Natural killer cell (primary cell): ENCODE results near the gene MEIOSIN. TPM values are rescaled to one million over a fixed set of nuclear protein-coding genes. Genes with fewer than 3 reads are reported as not detected.

Source experiments
- ATAC-seq, 3 donors: fragments of 150-1000 bp in 2 of 3; fragments of 200-7000 bp in 1 of 3; cut with Tn5 transposase; 1 replicate in 1 of 3; 2 replicates in 2 of 3; pipeline ENCODE4 v1.10.0; 2021; ENCODE audit warnings: mild to moderate bottlenecking in 2 of 3, moderate library complexity in 2 of 3
- DNase-seq, 2 donors: peaks; one replicate each; pipeline versions ENCODE4 v3.0.0 to v3.0.0-alpha.2; 2013 to 2021; ENCODE audit warnings: mixed read lengths in 1 of 2
- H3K27ac ChIP-seq: one replicate; pipeline ENCODE4 v1.5.1; 2013; ENCODE audit warnings: mild to moderate bottlenecking, low read length
- H3K27me3 ChIP-seq: one replicate; pipeline ENCODE4 v1.6.1; 2013; ENCODE audit warnings: low read length; ENCODE audit not compliant: control insufficient read depth, insufficient read depth
- H3K36me3 ChIP-seq: one replicate; pipeline ENCODE4 v1.6.1; 2013; ENCODE audit warnings: low read length; ENCODE audit not compliant: control insufficient read depth, insufficient read depth
- H3K4me1 ChIP-seq: one replicate; pipeline ENCODE4 v1.6.1; 2013; ENCODE audit warnings: low read length; ENCODE audit not compliant: control insufficient read depth, insufficient read depth
- H3K4me3 ChIP-seq: one replicate; pipeline ENCODE4 v1.5.1; 2013; ENCODE audit warnings: low read length
- H3K9me3 ChIP-seq: one replicate; pipeline ENCODE4 v1.6.1; 2013; ENCODE audit warnings: low read length; ENCODE audit not compliant: control insufficient read depth, insufficient read depth
- H3K27ac Mint-ChIP-seq, 2 donors: one replicate each; pipeline ENCODE4 v1.8.0; 2022; ENCODE audit warnings: mild to moderate bottlenecking in 2 of 2, mixed read lengths in 2 of 2, moderate library complexity in 1 of 2
- H3K27me3 Mint-ChIP-seq, 2 donors: one replicate each; pipeline ENCODE4 v1.8.0; 2022; ENCODE audit warnings: low read depth in 2 of 2, mixed read lengths in 2 of 2
- H3K36me3 Mint-ChIP-seq: one replicate; pipeline ENCODE4 v1.8.0; 2022; ENCODE audit warnings: mixed read lengths
- H3K4me1 Mint-ChIP-seq, 2 donors: one replicate each; pipeline ENCODE4 v1.8.0; 2022; ENCODE audit warnings: mixed read lengths in 2 of 2
- H3K4me3 Mint-ChIP-seq: one replicate; pipeline ENCODE4 v1.8.0; 2022; ENCODE audit warnings: mild to moderate bottlenecking, moderate library complexity, mixed read lengths
- H3K9me3 Mint-ChIP-seq, 2 donors: one replicate each; pipeline ENCODE4 v1.8.0; 2022; ENCODE audit warnings: mixed read lengths in 2 of 2
- WGBS: methylation state at CpG from one replicate; pipeline ENCODE4 v1.1.7; 2013; ENCODE audit warnings: missing lambda C conversion rate; ENCODE audit not compliant: insufficient coverage; 5-methylcytosine and 5-hydroxymethylcytosine counted together
- intact Hi-C: fragments of 100-400 bp; cut with micrococcal nuclease; formaldehyde crosslinking; loops from one replicate; pipeline ENCODE4 v1.14.2; 2022
- total RNA-seq, 4 donors: library from RNA; stranded (reverse); fragments of 120-200 nt in 1 of 4; gene quantifications; one replicate each; pipeline versions ENCODE4 v1.2.3 to v1.2.4, GENCODE V29; 2013 to 2022
- TF ChIP-seq, protein P1 (sequence below): fragments of 200-600 bp; IDR thresholded peaks from one replicate; pipeline ENCODE4 v1.8.0; 2022; ENCODE audit warnings: antibody characterized with exemption

Gene MEIOSIN
- total RNA-seq, 3 donors from 2014 or later (not counting 1 experiment from before 2014, with no cell fraction given), result not detected

- peaks cover 34 to 50% of the 10 kb centered on the region in 2 donors for H3K4me1 Mint-ChIP-seq
- Histone ChIP-seq H3K27ac (no peak overlapping the region), H3K27me3 (peaks cover 5% of the 10 kb centered on the region), H3K9me3 (no peaks in the 10 kb centered on the region), H3K4me1 (peaks cover 32% of the 10 kb centered on the region), H3K36me3 (peaks cover 26% of the 10 kb centered on the region), H3K4me3 (no peak overlapping the region)
- peak overlapping the region in 1 of 2 donors; percentile 98 for H3K27ac Mint-ChIP-seq
- ATAC-seq, result peak in 1 of 3 donors; percentile 40
- no peaks in the 10 kb centered on the region for H3K9me3 Mint-ChIP-seq
- WGBS, result 22% methylated on average over 8 of the region's 8 CpGs
- TF ChIP-seq, protein P1, sequence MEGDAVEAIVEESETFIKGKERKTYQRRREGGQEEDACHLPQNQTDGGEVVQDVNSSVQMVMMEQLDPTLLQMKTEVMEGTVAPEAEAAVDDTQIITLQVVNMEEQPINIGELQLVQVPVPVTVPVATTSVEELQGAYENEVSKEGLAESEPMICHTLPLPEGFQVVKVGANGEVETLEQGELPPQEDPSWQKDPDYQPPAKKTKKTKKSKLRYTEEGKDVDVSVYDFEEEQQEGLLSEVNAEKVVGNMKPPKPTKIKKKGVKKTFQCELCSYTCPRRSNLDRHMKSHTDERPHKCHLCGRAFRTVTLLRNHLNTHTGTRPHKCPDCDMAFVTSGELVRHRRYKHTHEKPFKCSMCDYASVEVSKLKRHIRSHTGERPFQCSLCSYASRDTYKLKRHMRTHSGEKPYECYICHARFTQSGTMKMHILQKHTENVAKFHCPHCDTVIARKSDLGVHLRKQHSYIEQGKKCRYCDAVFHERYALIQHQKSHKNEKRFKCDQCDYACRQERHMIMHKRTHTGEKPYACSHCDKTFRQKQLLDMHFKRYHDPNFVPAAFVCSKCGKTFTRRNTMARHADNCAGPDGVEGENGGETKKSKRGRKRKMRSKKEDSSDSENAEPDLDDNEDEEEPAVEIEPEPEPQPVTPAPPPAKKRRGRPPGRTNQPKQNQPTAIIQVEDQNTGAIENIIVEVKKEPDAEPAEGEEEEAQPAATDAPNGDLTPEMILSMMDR, result no peak
- H3K27me3 Mint-ChIP-seq, result peaks cover 0 to 4% of the 10 kb centered on the region in 2 donors
- intact Hi-C loops, result no loop called here
- peak in 1 of 2 donors; percentile 64 for DNase-seq
- H3K4me3 Mint-ChIP-seq, result peak overlapping the region; percentile 91
- H3K36me3 Mint-ChIP-seq, result peaks cover 14% of the 10 kb centered on the region
Measured at GRCh38 chr19:45790942-45791341, 57.7 kb downstream of the MEIOSIN start.

DNA sequence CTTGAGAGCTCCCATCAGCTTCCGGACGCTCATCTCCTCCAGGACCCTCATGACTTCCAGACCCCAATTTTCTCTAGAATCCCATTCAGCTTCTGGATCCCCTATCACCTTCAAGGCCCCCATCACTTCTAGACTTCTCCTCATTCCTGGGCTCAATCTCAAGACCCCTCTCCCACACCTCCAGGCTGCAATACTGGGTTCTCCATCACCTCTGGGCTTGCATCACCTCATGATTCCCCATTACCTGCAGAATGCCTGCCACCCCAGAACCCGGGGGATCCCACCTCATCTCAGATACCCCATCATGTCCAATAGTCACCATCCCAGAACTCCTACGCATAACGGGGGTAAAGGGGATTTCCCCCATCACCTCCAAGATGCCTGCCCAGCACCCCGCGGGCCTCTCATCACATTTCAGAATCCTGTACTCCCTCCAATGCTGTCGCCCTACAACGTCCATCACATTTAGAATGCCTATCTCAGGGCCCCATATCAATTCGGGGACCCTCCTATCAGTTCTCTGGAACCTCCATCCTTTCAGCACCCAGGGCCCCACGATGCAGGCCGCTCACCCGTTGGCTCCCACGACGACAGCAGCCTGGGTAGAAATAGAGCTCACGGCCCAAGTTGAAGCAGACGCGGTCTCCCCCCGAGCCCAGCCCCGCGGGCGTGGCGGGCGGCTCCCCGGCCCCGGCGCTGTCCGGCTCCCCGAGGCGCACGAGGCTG is 58.7 kb downstream of the MEIOSIN start:
- Histone ChIP-seq H3K27me3 (peaks cover 5% of the 10 kb centered on the region), H3K36me3 (peaks cover 17% of the 10 kb centered on the region), H3K27ac (no peak overlapping the region), H3K4me1 (peaks cover 32% of the 10 kb centered on the region), H3K4me3 (peak overlapping the region; percentile 42), H3K9me3 (no peaks in the 10 kb centered on the region)
- 9% methylated on average over 31 of the region's 31 CpGs for WGBS
- peaks cover 34 to 50% of the 10 kb centered on the region in 2 donors for H3K4me1 Mint-ChIP-seq
- intact Hi-C loops, result no loop called here
- ATAC-seq, result no peak
- no peaks in the 10 kb centered on the region for H3K9me3 Mint-ChIP-seq
- H3K36me3 Mint-ChIP-seq, result peaks cover 14% of the 10 kb centered on the region
- H3K27ac Mint-ChIP-seq, result peak overlapping the region; percentile 71 to 98
- DNase-seq, result peak in 1 of 2 donors; percentile 50
- H3K4me3 Mint-ChIP-seq, result peak overlapping the region; percentile 91
- TF ChIP-seq, protein P1, result no peak
- peaks cover 0 to 4% of the 10 kb centered on the region in 2 donors for H3K27me3 Mint-ChIP-seq

GRCh38 chr19:45792470-45793177 is 59.4 kb downstream of the MEIOSIN start, which contains the start of gene DMWD:
TSS of gene DMWD (minus strand) at chr19:45792845. CDS start at chr19:45792756, 89 bp downstream.
- Histone ChIP-seq H3K4me1 (peaks cover 32% of the 10 kb centered on the region), H3K36me3 (peaks cover 13% of the 10 kb centered on the region), H3K9me3 (no peaks in the 10 kb centered on the region), H3K4me3 (peak within 1 kb of the TSS; percentile 42), H3K27ac (peak within 1 kb of the TSS; percentile 68), H3K27me3 (peaks cover 5% of the 10 kb centered on the region)
- Mint-ChIP-seq H3K27ac (peak within 1 kb of the TSS; percentile 86 to 98), H3K4me1 (peaks cover 34 to 47% of the 10 kb centered on the region in 2 donors), H3K27me3 (peaks cover 0 to 5% of the 10 kb centered on the region in 2 donors), H3K4me3 (peak within 1 kb of the TSS; percentile 91), H3K36me3 (peaks cover 14% of the 10 kb centered on the region), H3K9me3 (no peaks in the 10 kb centered on the region)
- TF ChIP-seq, protein P1, result no peak
- intact Hi-C loops, result loop anchor here (1.0 kb wide), 1 partner anchor 22 kb away; no protein-coding TSS in a partner anchor
- ATAC-seq (peak; percentile 96 to 99 (median 96)), DNase-seq (peak; percentile 99)
- WGBS, result under 1% methylated on average over 86 of the region's 86 CpGs
